Fibroblast of upper back skin (primary cell): Measurements from ENCODE around the gene MCUB.
"Not testable (repeated sequence)": the region's sequence is repeated elsewhere in the genome, so short reads cannot be mapped to it uniquely, and the experiment has no call there.

ENCODE experiments used
- DNase-seq: peaks from one replicate; pipeline ENCODE4 v3.0.0-alpha.2; 2013

MCUB gene

GRCh38 chr4:109559983-109560686, at the start of gene MCUB:
Gene MCUB (plus strand): TSS chr4:109560246. CDS start chr4:109560338, 92 bp downstream.
- DNase-seq: peak; percentile 82

GRCh38 chr4:109510687-109511086, 49.4 kb upstream of the MCUB start:
- DNase-seq: no peak

GRCh38 chr4:109511414-109511813, 48.6 kb upstream of the MCUB start:
- no peak for DNase-seq

GRCh38 chr4:109513368-109513767, 46.7 kb upstream of the MCUB start:
- not testable (repeated sequence) for DNase-seq

- no peak for DNase-seq
Measured at GRCh38 chr4:109532182-109532581, 27.9 kb upstream of the MCUB start.

GRCh38 chr4:109545401-109545800, 14.6 kb upstream of the MCUB start:
- no peak for DNase-seq

- no peak for DNase-seq
Measured at GRCh38 chr4:109547394-109547793, 12.7 kb upstream of the MCUB start.

GRCh38 chr4:109548655-109549054, 11.4 kb upstream of the MCUB start:
- DNase-seq: peak; percentile 89

- DNase-seq: no peak
Measured at GRCh38 chr4:109552237-109552636, 7.8 kb upstream of the MCUB start.

GRCh38 chr4:109553130-109553529, 6.9 kb upstream of the MCUB start:
- DNase-seq: no peak

- no peak for DNase-seq
Measured at GRCh38 chr4:109554971-109555370, 5.1 kb upstream of the MCUB start.

- no peak for DNase-seq
Measured at GRCh38 chr4:109557433-109557832, 2.6 kb upstream of the MCUB start.

GRCh38 chr4:109558095-109558494, 2.0 kb upstream of the MCUB start:
- DNase-seq: not testable (repeated sequence)

- no peak for DNase-seq
Measured at GRCh38 chr4:109559625-109559982, 442 bp upstream of the MCUB start.

GRCh38 chr4:109560687-109561461, 828 bp downstream of the MCUB start:
- DNase-seq: peak; percentile 72

- no peak for DNase-seq
Measured at GRCh38 chr4:109562457-109563239, 2.6 kb downstream of the MCUB start.

- DNase-seq: no peak
Measured at GRCh38 chr4:109571494-109571893, 11.4 kb downstream of the MCUB start.

GRCh38 chr4:109572154-109572553, 12.1 kb downstream of the MCUB start:
- no peak for DNase-seq

- peak; percentile 25 for DNase-seq
Measured at GRCh38 chr4:109574443-109574850, 14.4 kb downstream of the MCUB start.

GRCh38 chr4:109574931-109575804, 15.1 kb downstream of the MCUB start:
- DNase-seq: no peak

GRCh38 chr4:109576462-109576861, 16.4 kb downstream of the MCUB start:
- DNase-seq: no peak

- no peak for DNase-seq
Measured at GRCh38 chr4:109578846-109579245, 18.8 kb downstream of the MCUB start.

GRCh38 chr4:109579997-109580396, 20.0 kb downstream of the MCUB start:
- DNase-seq: not testable (repeated sequence)
